Anterior cingulate cortex (tissue), 58 donors: ENCODE results near the gene IGDCC3.

Experiments used
- DNase-seq, 58 donors: peaks; one replicate each; lab custom pipeline; 2025; lab: John Stamatoyannopoulos, UW

Gene IGDCC3

GRCh38 chr15:65304381-65305149 lies 73.2 kb downstream of the IGDCC3 start, which contains the start of gene RNU5B-1:
Gene RNU5B-1, plus strand, starts transcription at chr15:65304677.
- DNase-seq, result peak in 40 of 58 donors; percentile 4 to 94 (median 51)

- DNase-seq, result peak in 48 of 58 donors; percentile 13 to 78 (median 43)
Measured at GRCh38 chr15:65303687-65304380, 74.0 kb downstream of the IGDCC3 start.

- DNase-seq, result peak in 8 of 58 donors; percentile 4 to 27 (median 18)
Measured at GRCh38 chr15:65302061-65302460, 75.7 kb downstream of the IGDCC3 start.

- no peak for DNase-seq
Measured at GRCh38 chr15:65300924-65301441, 76.8 kb downstream of the IGDCC3 start.

- no peak for DNase-seq
Measured at GRCh38 chr15:65298731-65299130, 79.1 kb downstream of the IGDCC3 start.

GRCh38 chr15:65292938-65293518 lies 84.8 kb downstream of the IGDCC3 start:
- no peak for DNase-seq

- DNase-seq, result no peak
Measured at GRCh38 chr15:65290228-65290627, 87.6 kb downstream of the IGDCC3 start.

- no peak for DNase-seq
Measured at GRCh38 chr15:65289261-65289854, 88.4 kb downstream of the IGDCC3 start.

- DNase-seq, result no peak
Measured at GRCh38 chr15:65287520-65287855, 90.3 kb downstream of the IGDCC3 start.

GRCh38 chr15:65286704-65287519 lies 90.9 kb downstream of the IGDCC3 start, which contains the start of gene PARP16:
Gene PARP16, minus strand, starts transcription at chr15:65286883. Its CDS starts 457 bp downstream, at chr15:65286426.
- peak; percentile 44 to 93 (median 84) for DNase-seq

- peak in 30 of 58 donors; percentile 19 to 69 (median 56) for DNase-seq
Measured at GRCh38 chr15:65286069-65286703, 91.6 kb downstream of the IGDCC3 start.

- DNase-seq, result no peak
Measured at GRCh38 chr15:65285291-65286068, 92.3 kb downstream of the IGDCC3 start.

- no peak for DNase-seq
Measured at GRCh38 chr15:65278480-65278879, 99.3 kb downstream of the IGDCC3 start.
